K562 (cell line): ENCODE results near the gene C1orf116.

Experiments
- CEBPG ChIP-seq, 3 experiments: fragments of 200-800 bp in 1 of 3; sonication (Bioruptor generic) in 1 of 3; sonication (generic) in 1 of 3; formaldehyde crosslinking in 1 of 3; IDR thresholded peaks in 2 of 3; conservative IDR thresholded peaks in 1 of 3; 2 replicates each; pipeline versions ENCODE4 v1.6.1 to v1.8.0; 2016 to 2022; ENCODE audit warnings: missing compliant biosample characterization in 2 of 3, missing genetic modification characterization in 2 of 3, mild to moderate bottlenecking in 1 of 3, missing genetic modification reagents in 1 of 3
- E2F4 ChIP-seq: sonication (generic); formaldehyde crosslinking; IDR thresholded peaks from 2 replicates; pipeline ENCODE4 v1.8.0; 2022; ENCODE audit warnings: mild to moderate bottlenecking, low read depth, missing genetic modification reagents
- E2F5 ChIP-seq: sonication (generic); formaldehyde crosslinking; IDR thresholded peaks from 2 replicates; pipeline ENCODE4 v1.8.0; 2022; ENCODE audit warnings: mild to moderate bottlenecking, missing genetic modification reagents
- FOS ChIP-seq: IDR thresholded peaks from 3 replicates; pipeline ENCODE4 v1.6.1; 2011; ENCODE audit not compliant: insufficient read length; ENCODE audit errors: extremely low read depth
- NFIC ChIP-seq: fragments of 450-650 bp; IDR thresholded peaks from 2 replicates; pipeline ENCODE4 v1.6.1; 2017; ENCODE audit warnings: mild to moderate bottlenecking, inconsistent platforms
- POLR2A ChIP-seq: fragments of 450-650 bp; conservative IDR thresholded peaks from 2 replicates; pipeline ENCODE4 v1.6.1; 2016
- ZNF24 ChIP-seq: fragments of 450-650 bp; IDR thresholded peaks from 2 replicates; pipeline ENCODE4 v1.6.1; 2016
- ZNF57 ChIP-seq: fragments of 450-650 bp; formaldehyde crosslinking; IDR thresholded peaks from 2 replicates; pipeline ENCODE4 v1.4.0; 2020; ENCODE audit warnings: mild to moderate bottlenecking, moderate library complexity
- ZZZ3 ChIP-seq: fragments of 450-650 bp; IDR thresholded peaks from 2 replicates; pipeline ENCODE4 v1.6.1; 2016; ENCODE audit warnings: antibody characterized with exemption, mild to moderate bottlenecking, moderate library complexity
- TF ChIP-seq, protein P1 (sequence below): sonication (generic); formaldehyde crosslinking; IDR thresholded peaks from 2 replicates; pipeline ENCODE4 v1.8.1; 2023; ENCODE audit warnings: mild to moderate bottlenecking, missing genetic modification reagents
- TF ChIP-seq, protein P2 (sequence below), 3 experiments: IDR thresholded peaks in 2 of 3; conservative IDR thresholded peaks in 1 of 3; 2 replicates each; pipeline ENCODE4 v1.5.1; 2011 to 2012; ENCODE audit warnings: low read length in 3 of 3, mild to moderate bottlenecking in 3 of 3, control low read depth in 2 of 3, improper control_type of control experiment in 1 of 3, inconsistent platforms in 1 of 3, low read depth in 1 of 3, mixed read lengths in 1 of 3, moderate library complexity in 1 of 3; ENCODE audit not compliant: insufficient read depth in 2 of 3
- TF ChIP-seq, protein P3 (sequence below): sonication (generic); formaldehyde crosslinking; IDR thresholded peaks from 2 replicates; pipeline ENCODE4 v1.8.0; 2022; ENCODE audit warnings: mild to moderate bottlenecking, missing genetic modification reagents

GRCh38 chr1:207017615-207018559, 14.7 kb downstream of the C1orf116 start:
- TF ChIP-seq POLR2A, result no peak
- TF ChIP-seq FOS, result no peak
- peak; percentile 90 for TF ChIP-seq NFIC
- no peak for TF ChIP-seq ZNF24
- no peak for TF ChIP-seq CEBPG (CRISPR knock-in tag; IDR thresholded peaks at IDR 0.05)
- TF ChIP-seq CEBPG (tag; conservative IDR thresholded peaks at IDR 0.05 in 1 of 2, IDR thresholded peaks at IDR 0.05 in 1 of 2), result no peak
- TF ChIP-seq, protein P1, sequence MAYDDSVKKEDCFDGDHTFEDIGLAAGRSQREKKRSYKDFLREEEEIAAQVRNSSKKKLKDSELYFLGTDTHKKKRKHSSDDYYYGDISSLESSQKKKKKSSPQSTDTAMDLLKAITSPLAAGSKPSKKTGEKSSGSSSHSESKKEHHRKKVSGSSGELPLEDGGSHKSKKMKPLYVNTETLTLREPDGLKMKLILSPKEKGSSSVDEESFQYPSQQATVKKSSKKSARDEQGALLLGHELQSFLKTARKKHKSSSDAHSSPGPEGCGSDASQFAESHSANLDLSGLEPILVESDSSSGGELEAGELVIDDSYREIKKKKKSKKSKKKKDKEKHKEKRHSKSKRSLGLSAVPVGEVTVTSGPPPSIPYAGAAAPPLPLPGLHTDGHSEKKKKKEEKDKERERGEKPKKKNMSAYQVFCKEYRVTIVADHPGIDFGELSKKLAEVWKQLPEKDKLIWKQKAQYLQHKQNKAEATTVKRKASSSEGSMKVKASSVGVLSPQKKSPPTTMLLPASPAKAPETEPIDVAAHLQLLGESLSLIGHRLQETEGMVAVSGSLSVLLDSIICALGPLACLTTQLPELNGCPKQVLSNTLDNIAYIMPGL (CRISPR knock-in tag), result no peak
- no peak for TF ChIP-seq E2F4 (CRISPR knock-in tag)
- TF ChIP-seq, protein P2, sequence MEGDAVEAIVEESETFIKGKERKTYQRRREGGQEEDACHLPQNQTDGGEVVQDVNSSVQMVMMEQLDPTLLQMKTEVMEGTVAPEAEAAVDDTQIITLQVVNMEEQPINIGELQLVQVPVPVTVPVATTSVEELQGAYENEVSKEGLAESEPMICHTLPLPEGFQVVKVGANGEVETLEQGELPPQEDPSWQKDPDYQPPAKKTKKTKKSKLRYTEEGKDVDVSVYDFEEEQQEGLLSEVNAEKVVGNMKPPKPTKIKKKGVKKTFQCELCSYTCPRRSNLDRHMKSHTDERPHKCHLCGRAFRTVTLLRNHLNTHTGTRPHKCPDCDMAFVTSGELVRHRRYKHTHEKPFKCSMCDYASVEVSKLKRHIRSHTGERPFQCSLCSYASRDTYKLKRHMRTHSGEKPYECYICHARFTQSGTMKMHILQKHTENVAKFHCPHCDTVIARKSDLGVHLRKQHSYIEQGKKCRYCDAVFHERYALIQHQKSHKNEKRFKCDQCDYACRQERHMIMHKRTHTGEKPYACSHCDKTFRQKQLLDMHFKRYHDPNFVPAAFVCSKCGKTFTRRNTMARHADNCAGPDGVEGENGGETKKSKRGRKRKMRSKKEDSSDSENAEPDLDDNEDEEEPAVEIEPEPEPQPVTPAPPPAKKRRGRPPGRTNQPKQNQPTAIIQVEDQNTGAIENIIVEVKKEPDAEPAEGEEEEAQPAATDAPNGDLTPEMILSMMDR (IDR thresholded peaks at IDR 0.05 in 2 of 3, conservative IDR thresholded peaks at IDR 0.05 in 1 of 3; ENCODE audit: insufficient read depth in 2 of 3, low read depth in 1 of 3, low read length in 3 of 3), result no peak
- TF ChIP-seq, protein P3, sequence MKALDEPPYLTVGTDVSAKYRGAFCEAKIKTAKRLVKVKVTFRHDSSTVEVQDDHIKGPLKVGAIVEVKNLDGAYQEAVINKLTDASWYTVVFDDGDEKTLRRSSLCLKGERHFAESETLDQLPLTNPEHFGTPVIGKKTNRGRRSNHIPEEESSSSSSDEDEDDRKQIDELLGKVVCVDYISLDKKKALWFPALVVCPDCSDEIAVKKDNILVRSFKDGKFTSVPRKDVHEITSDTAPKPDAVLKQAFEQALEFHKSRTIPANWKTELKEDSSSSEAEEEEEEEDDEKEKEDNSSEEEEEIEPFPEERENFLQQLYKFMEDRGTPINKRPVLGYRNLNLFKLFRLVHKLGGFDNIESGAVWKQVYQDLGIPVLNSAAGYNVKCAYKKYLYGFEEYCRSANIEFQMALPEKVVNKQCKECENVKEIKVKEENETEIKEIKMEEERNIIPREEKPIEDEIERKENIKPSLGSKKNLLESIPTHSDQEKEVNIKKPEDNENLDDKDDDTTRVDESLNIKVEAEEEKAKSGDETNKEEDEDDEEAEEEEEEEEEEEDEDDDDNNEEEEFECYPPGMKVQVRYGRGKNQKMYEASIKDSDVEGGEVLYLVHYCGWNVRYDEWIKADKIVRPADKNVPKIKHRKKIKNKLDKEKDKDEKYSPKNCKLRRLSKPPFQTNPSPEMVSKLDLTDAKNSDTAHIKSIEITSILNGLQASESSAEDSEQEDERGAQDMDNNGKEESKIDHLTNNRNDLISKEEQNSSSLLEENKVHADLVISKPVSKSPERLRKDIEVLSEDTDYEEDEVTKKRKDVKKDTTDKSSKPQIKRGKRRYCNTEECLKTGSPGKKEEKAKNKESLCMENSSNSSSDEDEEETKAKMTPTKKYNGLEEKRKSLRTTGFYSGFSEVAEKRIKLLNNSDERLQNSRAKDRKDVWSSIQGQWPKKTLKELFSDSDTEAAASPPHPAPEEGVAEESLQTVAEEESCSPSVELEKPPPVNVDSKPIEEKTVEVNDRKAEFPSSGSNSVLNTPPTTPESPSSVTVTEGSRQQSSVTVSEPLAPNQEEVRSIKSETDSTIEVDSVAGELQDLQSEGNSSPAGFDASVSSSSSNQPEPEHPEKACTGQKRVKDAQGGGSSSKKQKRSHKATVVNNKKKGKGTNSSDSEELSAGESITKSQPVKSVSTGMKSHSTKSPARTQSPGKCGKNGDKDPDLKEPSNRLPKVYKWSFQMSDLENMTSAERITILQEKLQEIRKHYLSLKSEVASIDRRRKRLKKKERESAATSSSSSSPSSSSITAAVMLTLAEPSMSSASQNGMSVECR (CRISPR knock-in tag), result no peak
- TF ChIP-seq ZNF57, result no peak
- no peak for TF ChIP-seq ZZZ3
- no peak for TF ChIP-seq E2F5 (CRISPR knock-in tag)
